Epithelial cell of proximal tubule (primary cell): Measurements from ENCODE around the gene MLX. TPM values are rescaled to one million over a fixed set of nuclear protein-coding genes. Genes with fewer than 3 reads are reported as not detected.

Experiments used
- DNase-seq: peaks from one replicate; pipeline ENCODE4 v3.0.0-alpha.2; 2011; ENCODE audit warnings: low read depth
- H3K4me3 ChIP-seq: 2 replicates; pipeline ENCODE4 v1.5.1; 2011; ENCODE audit warnings: low read depth, mild to moderate bottlenecking, low read length
- CTCF ChIP-seq: conservative IDR thresholded peaks from 2 replicates; pipeline ENCODE4 v1.5.1; 2012; ENCODE audit warnings: low read depth, mild to moderate bottlenecking, low read length
- total RNA-seq: library from RNA; depleted of rRNA; stranded (reverse); fragments of >200 nt; gene quantifications from 2 replicates; pipeline ENCODE4 v1.2.3, GENCODE V29; 2015

MLX gene
- total RNA-seq: 15.7 and 47.6 TPM in 2 replicates

GRCh38 chr17:42566883-42567573 lies at the start of gene MLX:
TSS of gene MLX (plus strand) at chr17:42567100. CDS start at chr17:42567125, 25 bp downstream.
- DNase-seq: no peak
- peak within 1 kb of the TSS; percentile 94 for H3K4me3 ChIP-seq
- no peak for TF ChIP-seq CTCF

GRCh38 chr17:42517516-42517915 lies 49.4 kb upstream of the MLX start:
- no peak overlapping the region for H3K4me3 ChIP-seq
- TF ChIP-seq CTCF: peak; percentile 94
- DNase-seq: no peak

- TF ChIP-seq CTCF: no peak
- H3K4me3 ChIP-seq: no peak overlapping the region
- DNase-seq: peak; percentile 73
Observed at GRCh38 chr17:42518046-42518754, 48.7 kb upstream of the MLX start.

- no peak overlapping the region for H3K4me3 ChIP-seq
- no peak for DNase-seq
- TF ChIP-seq CTCF: no peak
Observed at GRCh38 chr17:42518755-42519545, 48.0 kb upstream of the MLX start.

- peak; percentile 88 for DNase-seq
- no peak for TF ChIP-seq CTCF
- no peak overlapping the region for H3K4me3 ChIP-seq
Observed at GRCh38 chr17:42519546-42520491, 47.1 kb upstream of the MLX start.

- no peak overlapping the region for H3K4me3 ChIP-seq
- DNase-seq: no peak
- peak; percentile 36 for TF ChIP-seq CTCF
Observed at GRCh38 chr17:42520540-42520951, 46.4 kb upstream of the MLX start.
